Measurements from ENCODE around the gene RUVBL1. TPM values are rescaled to one million over a fixed set of nuclear protein-coding genes. Genes with fewer than 3 reads are reported as not detected.

RUVBL1 gene
- total and polyA plus RNA-seq, 2 experiments from 2014 or later = 29.7 to 33.5 TPM

- Histone ChIP-seq H2AFZ (no peak overlapping the region), H3K4me3 (no peak overlapping the region), H4K20me1 (ENCODE audit: insufficient read depth, poor library complexity, severe bottlenecking) (no peaks in the 10 kb centered on the region), H3K9me2 (replicated peaks; ENCODE audit: insufficient read depth) (no peaks in the 10 kb centered on the region), H3K27ac (no peak overlapping the region), H3K9me3 (ENCODE audit: low read depth) (no peaks in the 10 kb centered on the region), H3K36me3 (replicated peaks; ENCODE audit: insufficient read depth, low read depth) (no peaks in the 10 kb centered on the region), H3K4me1 (ENCODE audit: insufficient read depth) (no peaks in the 10 kb centered on the region), H3K4me2 (no peak overlapping the region), H3K79me2 (no peaks in the 10 kb centered on the region), H3K27me3 (no peaks in the 10 kb centered on the region)
- WGBS (ENCODE audit: low lambda C conversion rate, missing lambda C conversion rate) = 63% methylated on average over 1 of the region's 1 CpG
- no peak for DNase-seq (ENCODE audit: low spot score)
- no peak for TF ChIP-seq EZH2 (IDR thresholded peaks at IDR 0.05; ENCODE audit: borderline replicate concordance)
- TF ChIP-seq EZH2phosphoT487 (IDR thresholded peaks at IDR 0.05; ENCODE audit: low read depth, severe bottlenecking, unreplicated experiment) = no peak
- TF ChIP-seq CTCF (IDR thresholded peaks at IDR 0.05; ENCODE audit: poor library complexity) = no peak
These were observed 82.3 kb downstream of the RUVBL1 start for GRCh38 chr3:128041344-128041743.

GRCh38 chr3:128040660-128041059 lies 83.0 kb downstream of the RUVBL1 start:
- Histone ChIP-seq H3K4me3 (no peak overlapping the region), H3K36me3 (replicated peaks; ENCODE audit: insufficient read depth, low read depth) (no peaks in the 10 kb centered on the region), H4K20me1 (ENCODE audit: insufficient read depth, poor library complexity, severe bottlenecking) (no peaks in the 10 kb centered on the region), H3K27me3 (no peaks in the 10 kb centered on the region), H2AFZ (no peak overlapping the region), H3K27ac (no peak overlapping the region), H3K79me2 (no peaks in the 10 kb centered on the region), H3K9me3 (ENCODE audit: low read depth) (no peaks in the 10 kb centered on the region), H3K4me2 (no peak overlapping the region), H3K4me1 (ENCODE audit: insufficient read depth) (peaks cover 2% of the 10 kb centered on the region), H3K9me2 (replicated peaks; ENCODE audit: insufficient read depth) (no peaks in the 10 kb centered on the region)
- TF ChIP-seq CTCF (IDR thresholded peaks at IDR 0.05; ENCODE audit: poor library complexity) (no peak), EZH2phosphoT487 (IDR thresholded peaks at IDR 0.05; ENCODE audit: low read depth, severe bottlenecking, unreplicated experiment) (no peak), EZH2 (IDR thresholded peaks at IDR 0.05; ENCODE audit: borderline replicate concordance) (no peak)
- WGBS (ENCODE audit: low lambda C conversion rate, missing lambda C conversion rate) = 10% methylated on average over 1 of the region's 1 CpG
- no peak for DNase-seq (ENCODE audit: low spot score)

- Histone ChIP-seq H3K36me3 (replicated peaks; ENCODE audit: insufficient read depth, low read depth) (no peaks in the 10 kb centered on the region), H4K20me1 (ENCODE audit: insufficient read depth, poor library complexity, severe bottlenecking) (no peaks in the 10 kb centered on the region), H3K9me2 (replicated peaks; ENCODE audit: insufficient read depth) (no peaks in the 10 kb centered on the region), H3K27ac (no peak overlapping the region), H3K4me2 (no peak overlapping the region), H3K79me2 (no peaks in the 10 kb centered on the region), H2AFZ (no peak overlapping the region), H3K4me3 (no peak overlapping the region), H3K27me3 (no peaks in the 10 kb centered on the region), H3K9me3 (ENCODE audit: low read depth) (no peaks in the 10 kb centered on the region), H3K4me1 (ENCODE audit: insufficient read depth) (peaks cover 4% of the 10 kb centered on the region)
- 88% methylated on average over 3 of the region's 3 CpGs for WGBS (ENCODE audit: low lambda C conversion rate, missing lambda C conversion rate)
- TF ChIP-seq CTCF (IDR thresholded peaks at IDR 0.05; ENCODE audit: poor library complexity) (no peak), EZH2phosphoT487 (IDR thresholded peaks at IDR 0.05; ENCODE audit: low read depth, severe bottlenecking, unreplicated experiment) (no peak), EZH2 (IDR thresholded peaks at IDR 0.05; ENCODE audit: borderline replicate concordance) (no peak)
- no peak for DNase-seq (ENCODE audit: low spot score)
These were observed 83.6 kb downstream of the RUVBL1 start for GRCh38 chr3:128040041-128040440.

- no peak for TF ChIP-seq CTCF (IDR thresholded peaks at IDR 0.05; ENCODE audit: poor library complexity)
- TF ChIP-seq EZH2phosphoT487 (IDR thresholded peaks at IDR 0.05; ENCODE audit: low read depth, severe bottlenecking, unreplicated experiment) = no peak
- no peak for TF ChIP-seq EZH2 (IDR thresholded peaks at IDR 0.05; ENCODE audit: borderline replicate concordance)
- Histone ChIP-seq H3K4me1 (ENCODE audit: insufficient read depth) (peaks cover 4% of the 10 kb centered on the region), H3K36me3 (replicated peaks; ENCODE audit: insufficient read depth, low read depth) (no peaks in the 10 kb centered on the region), H3K9me3 (ENCODE audit: low read depth) (no peaks in the 10 kb centered on the region), H3K9me2 (replicated peaks; ENCODE audit: insufficient read depth) (no peaks in the 10 kb centered on the region), H2AFZ (no peak overlapping the region), H3K27me3 (no peaks in the 10 kb centered on the region), H3K4me3 (no peak overlapping the region), H3K4me2 (no peak overlapping the region), H3K27ac (no peak overlapping the region), H4K20me1 (ENCODE audit: insufficient read depth, poor library complexity, severe bottlenecking) (no peaks in the 10 kb centered on the region), H3K79me2 (no peaks in the 10 kb centered on the region)
- DNase-seq (ENCODE audit: low spot score) = peak; percentile 18
- WGBS (ENCODE audit: low lambda C conversion rate, missing lambda C conversion rate) = 38% methylated on average over 1 of the region's 1 CpG
These were observed 87.5 kb downstream of the RUVBL1 start for GRCh38 chr3:128036119-128036518.

All from hepatocyte (in vitro differentiated cells).